Stimulated activated CD4-positive, alpha-beta T cell treated with anti-CD3 and anti-CD28 coated beads, TNF-alpha, amount 100 ng/mL, for 24 hours (primary cell): Measurements from ENCODE around the gene CD34.
A peak's percentile ranks its signal among the peaks of the same experiment; 100 is the strongest.

Experiments
- DNase-seq, 3 experiments: peaks; one replicate each; pipeline ENCODE4 v3.0.0-alpha.2; 2020; ENCODE audit warnings: low read depth in 3 of 3

CD34 gene

GRCh38 chr1:207853372-207853757 lies 57.6 kb downstream of the CD34 start:
- DNase-seq = no peak

- no peak for DNase-seq
Observed at GRCh38 chr1:207852576-207853371, 58.2 kb downstream of the CD34 start.

- no peak for DNase-seq
Observed at GRCh38 chr1:207851696-207852095, 59.2 kb downstream of the CD34 start.

- no peak for DNase-seq
Observed at GRCh38 chr1:207850621-207851407, 60.1 kb downstream of the CD34 start.

GRCh38 chr1:207849646-207850045 lies 61.3 kb downstream of the CD34 start:
- DNase-seq = no peak

- no peak for DNase-seq
Observed at GRCh38 chr1:207849016-207849415, 61.9 kb downstream of the CD34 start.

- peak in 1 of 3 experiments; percentile 61 for DNase-seq
Observed at GRCh38 chr1:207848234-207848633, 62.7 kb downstream of the CD34 start.

GRCh38 chr1:207847116-207847515 lies 63.8 kb downstream of the CD34 start:
- DNase-seq = no peak

GRCh38 chr1:207845109-207845508 lies 65.8 kb downstream of the CD34 start:
- DNase-seq = no peak

GRCh38 chr1:207844371-207844770 lies 66.6 kb downstream of the CD34 start:
- no peak for DNase-seq

- DNase-seq = no peak
Observed at GRCh38 chr1:207842506-207842905, 68.4 kb downstream of the CD34 start.

GRCh38 chr1:207841901-207842300 lies 69.0 kb downstream of the CD34 start:
- no peak for DNase-seq

GRCh38 chr1:207841293-207841692 lies 69.6 kb downstream of the CD34 start:
- no peak for DNase-seq

GRCh38 chr1:207840380-207840779 lies 70.5 kb downstream of the CD34 start:
- no peak for DNase-seq

- no peak for DNase-seq
Observed at GRCh38 chr1:207839083-207839413, 71.9 kb downstream of the CD34 start.

GRCh38 chr1:207838156-207839082 lies 72.5 kb downstream of the CD34 start:
- DNase-seq = no peak

- DNase-seq = no peak
Observed at GRCh38 chr1:207837673-207838072, 73.3 kb downstream of the CD34 start.

- DNase-seq = no peak
Observed at GRCh38 chr1:207836591-207837347, 74.2 kb downstream of the CD34 start.

- no peak for DNase-seq
Observed at GRCh38 chr1:207835958-207836357, 75.0 kb downstream of the CD34 start.

- no peak for DNase-seq
Observed at GRCh38 chr1:207833956-207834660, 76.8 kb downstream of the CD34 start.

GRCh38 chr1:207833381-207833780 lies 77.5 kb downstream of the CD34 start:
- no peak for DNase-seq
